ENCODE data around the gene LRRC8B. TPM values are rescaled to one million over a fixed set of nuclear protein-coding genes. Genes with fewer than 3 reads are reported as not detected.
"Not testable (repeated sequence)": the region's sequence is repeated elsewhere in the genome, so short reads cannot be mapped to it uniquely, and the experiment has no call there.

LRRC8B gene
- total RNA-seq, 1 donor from 2014 or later = 2.5 TPM

- no peak for DNase-seq
- intact Hi-C loops (cut with DNase I) = no loop called here
- ATAC-seq (ENCODE audit: poor library complexity) = no peak
These were observed 43.2 kb downstream of the LRRC8B start for GRCh38 chr1:89567797-89568196.

GRCh38 chr1:89573410-89573809 is 48.8 kb downstream of the LRRC8B start:
- intact Hi-C loops (cut with DNase I) = no loop called here

GRCh38 chr1:89574621-89575020 is 50.0 kb downstream of the LRRC8B start:
- no peak for DNase-seq
- intact Hi-C loops (cut with DNase I) = no loop called here
- ATAC-seq (ENCODE audit: poor library complexity) = no peak

More at GRCh38 chr1:89573410-89573809, 48.8 kb downstream of the LRRC8B start:
- ATAC-seq (ENCODE audit: poor library complexity) = no peak
- no peak for DNase-seq

- intact Hi-C loops (cut with DNase I) = no loop called here
- DNase-seq = no peak
- no peak for ATAC-seq (ENCODE audit: poor library complexity)
These were observed 50.6 kb downstream of the LRRC8B start for GRCh38 chr1:89575207-89575606.

- DNase-seq (no peak), ATAC-seq (ENCODE audit: poor library complexity) (no peak)
- intact Hi-C loops (cut with DNase I) = no loop called here
These were observed 51.4 kb downstream of the LRRC8B start for GRCh38 chr1:89576013-89576412.

- intact Hi-C loops (cut with DNase I) = no loop called here
- ATAC-seq (ENCODE audit: poor library complexity) (no peak), DNase-seq (no peak)
These were observed 53.5 kb downstream of the LRRC8B start for GRCh38 chr1:89578151-89578550.

- intact Hi-C loops (cut with DNase I) = no loop called here
- ATAC-seq (ENCODE audit: poor library complexity) (no peak), DNase-seq (no peak)
These were observed 54.5 kb downstream of the LRRC8B start for GRCh38 chr1:89578946-89579684.

- ATAC-seq (ENCODE audit: poor library complexity) (no peak), DNase-seq (no peak)
- intact Hi-C loops (cut with DNase I) = no loop called here
These were observed 55.4 kb downstream of the LRRC8B start for GRCh38 chr1:89580036-89580435.

- DNase-seq (no peak), ATAC-seq (ENCODE audit: poor library complexity) (no peak)
- intact Hi-C loops (cut with DNase I) = no loop called here
These were observed 57.2 kb downstream of the LRRC8B start for GRCh38 chr1:89581859-89582258.

GRCh38 chr1:89582571-89582970 is 57.9 kb downstream of the LRRC8B start:
- peak; percentile 16 for DNase-seq
- no peak for ATAC-seq (ENCODE audit: poor library complexity)
- intact Hi-C loops (cut with DNase I) = no loop called here

GRCh38 chr1:89584211-89584610 is 59.6 kb downstream of the LRRC8B start:
- no peak for ATAC-seq (ENCODE audit: poor library complexity)
- no peak for DNase-seq
- intact Hi-C loops (cut with DNase I) = no loop called here

GRCh38 chr1:89584781-89585180 is 60.2 kb downstream of the LRRC8B start:
- no peak for ATAC-seq (ENCODE audit: poor library complexity)

GRCh38 chr1:89587729-89588161 is 63.1 kb downstream of the LRRC8B start:
- intact Hi-C loops (cut with DNase I) = no loop called here
- DNase-seq (no peak), ATAC-seq (ENCODE audit: poor library complexity) (no peak)

More at GRCh38 chr1:89584781-89585180, 60.2 kb downstream of the LRRC8B start:
- no peak for DNase-seq
- intact Hi-C loops (cut with DNase I) = no loop called here

- DNase-seq (no peak), ATAC-seq (ENCODE audit: poor library complexity) (no peak)
- intact Hi-C loops (cut with DNase I) = no loop called here
These were observed 63.9 kb downstream of the LRRC8B start for GRCh38 chr1:89588480-89588879.

GRCh38 chr1:89589515-89589914 is 64.9 kb downstream of the LRRC8B start:
- no peak for ATAC-seq (ENCODE audit: poor library complexity)
- intact Hi-C loops (cut with DNase I) = no loop called here
- DNase-seq = no peak

GRCh38 chr1:89590341-89591080 is 65.9 kb downstream of the LRRC8B start:
- intact Hi-C loops (cut with DNase I) = loop anchor here (10.0 kb wide), 1 partner anchor 66 kb away; the partner anchor contains the start of gene LRRC8B
- ATAC-seq (ENCODE audit: poor library complexity) (no peak), DNase-seq (no peak)

GRCh38 chr1:89592861-89593302 is 68.3 kb downstream of the LRRC8B start:
- peak; percentile 36 for DNase-seq
- intact Hi-C loops (cut with DNase I) = loop anchor here (10.0 kb wide), 1 partner anchor 68 kb away; the partner anchor contains the start of gene LRRC8B
- not testable (repeated sequence) for ATAC-seq (ENCODE audit: poor library complexity)

- intact Hi-C loops (cut with DNase I) = loop anchor here (10.0 kb wide), 1 partner anchor 69 kb away; the partner anchor contains the start of gene LRRC8B
- no peak for DNase-seq
- ATAC-seq (ENCODE audit: poor library complexity) = no peak
These were observed 69.6 kb downstream of the LRRC8B start for GRCh38 chr1:89594096-89594740.

GRCh38 chr1:89596698-89597097 is 72.1 kb downstream of the LRRC8B start:
- intact Hi-C loops (cut with DNase I) = loop anchor here (5.0 to 10.0 kb wide), 2 partner anchors 72 to 109 kb away; partner anchors contain the start of gene LRRC8B
- DNase-seq (no peak), ATAC-seq (ENCODE audit: poor library complexity) (no peak)

Measured in Right ventricle myocardium superior (tissue), 1 donor.